ENCODE results near the gene POLD4.

Gene POLD4

GRCh38 chr11:67370351-67371076 is 17.2 kb upstream of the POLD4 start:
- no peak for DNase-seq (ENCODE audit: extremely low read depth, insufficient read length)
- H3K27me3 ChIP-seq (replicated peaks; ENCODE audit: control insufficient read depth, insufficient read depth, low read length) = no peaks in the 10 kb centered on the region
- TF ChIP-seq CTCF (IDR thresholded peaks at IDR 0.05; ENCODE audit: insufficient read depth, low read length, poor library complexity, severe bottlenecking) = no peak
- H3K36me3 ChIP-seq (ENCODE audit: control insufficient read depth, insufficient read depth, low read length) = no peaks in the 10 kb centered on the region
- no peak overlapping the region for H3K4me3 ChIP-seq (replicated peaks; ENCODE audit: low read depth, low read length)

- DNase-seq (ENCODE audit: extremely low read depth, insufficient read length) = no peak
- no peak for TF ChIP-seq CTCF (IDR thresholded peaks at IDR 0.05; ENCODE audit: insufficient read depth, low read length, poor library complexity, severe bottlenecking)
- Histone ChIP-seq H3K36me3 (ENCODE audit: control insufficient read depth, insufficient read depth, low read length) (no peaks in the 10 kb centered on the region), H3K27me3 (replicated peaks; ENCODE audit: control insufficient read depth, insufficient read depth, low read length) (no peaks in the 10 kb centered on the region), H3K4me3 (replicated peaks; ENCODE audit: low read depth, low read length) (no peak overlapping the region)
Observed at GRCh38 chr11:67369801-67370284, 16.5 kb upstream of the POLD4 start.

- TF ChIP-seq CTCF (IDR thresholded peaks at IDR 0.05; ENCODE audit: insufficient read depth, low read length, poor library complexity, severe bottlenecking) = no peak
Observed at GRCh38 chr11:67369275-67369674, 15.9 kb upstream of the POLD4 start.

DNA sequence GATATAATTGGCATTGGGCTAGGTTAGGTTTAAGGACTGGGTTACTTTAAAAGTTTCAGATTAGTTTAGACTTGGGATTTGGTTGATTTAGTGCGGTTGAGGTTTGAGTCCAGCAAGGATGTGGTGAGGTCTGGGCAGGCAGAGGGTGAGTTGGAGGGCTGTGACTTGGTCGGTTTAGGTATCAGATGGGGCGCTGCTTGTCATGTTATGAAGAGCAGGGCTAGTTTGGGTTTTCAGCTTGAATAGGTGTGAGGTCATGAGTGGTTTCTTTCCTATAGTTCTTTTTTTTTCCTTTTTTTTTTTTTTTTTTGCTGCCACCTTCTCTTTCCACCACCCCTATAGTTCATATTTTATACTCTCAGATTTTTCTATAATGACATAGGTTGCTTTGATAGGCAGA is 15.3 kb upstream of the POLD4 start:
- no peak for DNase-seq (ENCODE audit: extremely low read depth, insufficient read length)
- no peaks in the 10 kb centered on the region for H3K27me3 ChIP-seq (replicated peaks; ENCODE audit: control insufficient read depth, insufficient read depth, low read length)
- TF ChIP-seq CTCF (IDR thresholded peaks at IDR 0.05; ENCODE audit: insufficient read depth, low read length, poor library complexity, severe bottlenecking) = no peak
- H3K36me3 ChIP-seq (ENCODE audit: control insufficient read depth, insufficient read depth, low read length) = no peaks in the 10 kb centered on the region
- no peak overlapping the region for H3K4me3 ChIP-seq (replicated peaks; ENCODE audit: low read depth, low read length)

More at GRCh38 chr11:67369275-67369674, 15.9 kb upstream of the POLD4 start:
- no peak overlapping the region for H3K4me3 ChIP-seq (replicated peaks; ENCODE audit: low read depth, low read length)
- H3K27me3 ChIP-seq (replicated peaks; ENCODE audit: control insufficient read depth, insufficient read depth, low read length) = no peaks in the 10 kb centered on the region
- no peak for DNase-seq (ENCODE audit: extremely low read depth, insufficient read length)
- no peaks in the 10 kb centered on the region for H3K36me3 ChIP-seq (ENCODE audit: control insufficient read depth, insufficient read depth, low read length)

DNA sequence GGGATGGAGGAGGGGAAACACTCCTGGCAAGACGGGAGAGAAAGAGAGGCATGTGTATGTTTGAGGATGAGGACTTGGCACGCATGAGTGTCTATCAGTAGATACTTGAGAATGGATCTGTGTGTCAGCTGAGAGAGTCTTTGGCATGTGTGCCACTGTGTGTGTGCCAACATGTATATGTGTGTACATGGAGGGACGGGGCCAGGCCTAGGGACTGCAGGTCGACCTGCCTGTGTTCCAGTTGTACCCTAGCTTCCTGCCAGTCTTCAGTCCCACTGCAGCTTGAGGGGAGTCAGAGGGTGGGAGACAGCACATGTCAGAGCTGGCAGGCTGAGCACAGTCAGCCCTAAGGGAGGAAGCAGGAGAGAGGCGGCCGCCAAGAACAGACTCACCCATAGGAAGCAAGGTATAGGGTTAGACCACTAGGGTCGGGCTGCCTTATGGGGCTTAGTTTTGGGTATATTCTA is 14.4 kb upstream of the POLD4 start:
- Histone ChIP-seq H3K27me3 (replicated peaks; ENCODE audit: control insufficient read depth, insufficient read depth, low read length) (no peaks in the 10 kb centered on the region), H3K4me3 (replicated peaks; ENCODE audit: low read depth, low read length) (no peak overlapping the region), H3K36me3 (ENCODE audit: control insufficient read depth, insufficient read depth, low read length) (no peaks in the 10 kb centered on the region)
- no peak for TF ChIP-seq CTCF (IDR thresholded peaks at IDR 0.05; ENCODE audit: insufficient read depth, low read length, poor library complexity, severe bottlenecking)
- DNase-seq (ENCODE audit: extremely low read depth, insufficient read length) = no peak
